Stomach smooth muscle (tissue), 2 donors: ENCODE data around the gene MRPL24.

ENCODE experiments used
- H3K27ac ChIP-seq: one replicate; pipeline ENCODE4 v1.7.0; 2013; ENCODE audit warnings: mild to moderate bottlenecking, low read length, inconsistent platforms
- H3K27me3 ChIP-seq, 2 donors: one replicate each; pipeline ENCODE4 v1.7.0; 2013; ENCODE audit warnings: low read length in 2 of 2; ENCODE audit not compliant: insufficient read depth in 2 of 2, control insufficient read depth in 1 of 2
- H3K36me3 ChIP-seq, 2 donors: one replicate each; pipeline ENCODE4 v1.7.0; 2013; ENCODE audit warnings: low read length in 2 of 2; ENCODE audit not compliant: control insufficient read depth in 2 of 2, insufficient read depth in 2 of 2
- H3K4me1 ChIP-seq: one replicate; pipeline ENCODE4 v1.7.0; 2013; ENCODE audit warnings: low read length; ENCODE audit not compliant: control insufficient read depth, insufficient read depth
- H3K4me3 ChIP-seq, 2 donors: one replicate each; pipeline ENCODE4 v1.7.0; 2013; ENCODE audit warnings: low read length in 2 of 2
- H3K9ac ChIP-seq, 2 donors: one replicate each; pipeline ENCODE4 v1.7.0; 2013; ENCODE audit warnings: low read length in 2 of 2, mild to moderate bottlenecking in 1 of 2
- H3K9me3 ChIP-seq, 2 donors: one replicate each; pipeline ENCODE4 v1.7.0; 2013; ENCODE audit warnings: low read length in 2 of 2; ENCODE audit not compliant: control insufficient read depth in 2 of 2
- donor health status: healthy.
- donor health status: Pancreatic carcinoma.

Gene MRPL24

DNA sequence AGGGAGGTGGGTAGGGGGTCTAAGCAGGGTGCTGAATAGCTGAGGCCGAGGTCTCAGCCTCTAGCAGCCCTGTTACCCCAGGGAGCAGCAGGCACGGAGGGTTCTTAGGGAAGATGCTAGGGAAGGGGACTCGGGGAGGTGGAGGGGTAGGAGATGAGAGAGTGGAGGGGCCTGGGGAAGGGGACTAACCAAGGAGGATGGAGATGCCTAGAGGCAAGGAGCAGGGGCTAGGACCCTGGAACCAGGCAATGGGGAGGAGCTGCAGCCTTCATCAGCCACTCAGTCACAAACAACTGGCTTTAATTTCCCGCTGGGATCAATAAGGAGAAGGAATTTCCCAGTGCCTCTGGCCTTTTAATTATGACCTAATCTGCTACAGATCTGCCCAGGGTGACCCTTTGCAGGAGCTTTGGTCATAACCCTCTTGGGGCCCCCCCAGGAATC, 32.6 kb downstream of the MRPL24 start:
- H3K36me3 ChIP-seq: no peaks in the 10 kb centered on the region
- H3K4me3 ChIP-seq: no peak overlapping the region
- H3K9me3 ChIP-seq: no peaks in the 10 kb centered on the region
- H3K27ac ChIP-seq: no peak overlapping the region
- H3K9ac ChIP-seq: no peak overlapping the region
- peaks cover 0 to under 1% of the 10 kb centered on the region in 2 donors for H3K27me3 ChIP-seq
- H3K4me1 ChIP-seq: peaks cover 57% of the 10 kb centered on the region

GRCh38 chr1:156707417-156708217, 33.3 kb downstream of the MRPL24 start:
- Histone ChIP-seq H3K9me3 (no peaks in the 10 kb centered on the region), H3K4me1 (peaks cover 57% of the 10 kb centered on the region), H3K9ac (no peak overlapping the region), H3K27ac (no peak overlapping the region), H3K27me3 (peaks cover 0 to 3% of the 10 kb centered on the region in 2 donors), H3K4me3 (no peak overlapping the region), H3K36me3 (no peaks in the 10 kb centered on the region)

- Histone ChIP-seq H3K9ac (peak overlapping the region; percentile 71 to 76), H3K4me3 (peak overlapping the region; percentile 63 to 74), H3K4me1 (peaks cover 57% of the 10 kb centered on the region), H3K27ac (peak overlapping the region; percentile 67), H3K36me3 (no peaks in the 10 kb centered on the region), H3K9me3 (no peaks in the 10 kb centered on the region), H3K27me3 (peaks cover 0 to 3% of the 10 kb centered on the region in 2 donors)
Observed at GRCh38 chr1:156706657-156707416, 34.1 kb downstream of the MRPL24 start.

- H3K9ac ChIP-seq: peak overlapping the region; percentile 71 to 76
- peak overlapping the region; percentile 63 to 74 for H3K4me3 ChIP-seq
- no peaks in the 10 kb centered on the region for H3K9me3 ChIP-seq
- H3K4me1 ChIP-seq: peaks cover 57% of the 10 kb centered on the region
- no peaks in the 10 kb centered on the region for H3K36me3 ChIP-seq
- peak overlapping the region; percentile 67 for H3K27ac ChIP-seq
- peaks cover 0 to 9% of the 10 kb centered on the region in 2 donors for H3K27me3 ChIP-seq
Observed at GRCh38 chr1:156705918-156706656, 34.8 kb downstream of the MRPL24 start.

- Histone ChIP-seq H3K4me1 (peaks cover 52% of the 10 kb centered on the region), H3K9ac (peak within 1 kb of the TSS; percentile 71 to 76), H3K4me3 (peak within 1 kb of the TSS; percentile 63 to 74), H3K9me3 (no peaks in the 10 kb centered on the region), H3K27me3 (peaks cover 0 to 12% of the 10 kb centered on the region in 2 donors), H3K27ac (peak within 1 kb of the TSS; percentile 67), H3K36me3 (no peaks in the 10 kb centered on the region)
Observed at GRCh38 chr1:156705321-156705917, 35.5 kb downstream of the MRPL24 start, which contains the start of gene CRABP2. TSS of gene CRABP2 (minus strand) at chr1:156705583. CDS start at chr1:156705446, 137 bp downstream.

DNA sequence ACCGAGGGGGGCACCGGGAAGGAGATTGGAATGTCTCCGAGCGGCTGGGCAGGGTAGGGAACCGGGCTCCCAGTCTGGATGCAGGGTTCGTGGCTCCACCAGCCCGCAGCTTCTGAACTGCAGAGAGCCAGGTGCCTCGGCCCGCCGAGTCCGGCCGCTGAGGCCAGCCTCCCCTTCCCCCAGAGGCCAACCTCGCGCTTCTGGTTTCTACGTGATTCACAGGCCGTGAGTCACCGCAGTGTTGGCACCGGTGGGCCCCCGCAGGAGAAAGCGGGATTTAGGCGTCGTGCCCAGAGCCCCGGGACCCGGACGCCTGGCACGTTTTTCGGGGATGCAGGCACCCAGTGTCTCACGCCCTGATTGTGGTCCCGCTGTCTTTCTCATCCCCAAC, 36.0 kb downstream of the MRPL24 start:
- no peak overlapping the region for H3K27ac ChIP-seq

GRCh38 chr1:156704166-156704711, 36.6 kb downstream of the MRPL24 start:
- Histone ChIP-seq H3K4me3 (peak overlapping the region in 1 of 2 donors; percentile 74), H3K9ac (no peak overlapping the region), H3K27ac (no peak overlapping the region), H3K9me3 (no peaks in the 10 kb centered on the region), H3K4me1 (peaks cover 41% of the 10 kb centered on the region), H3K36me3 (no peaks in the 10 kb centered on the region), H3K27me3 (peaks cover under 1 to 14% of the 10 kb centered on the region in 2 donors)

More for the DNA sequence above, 36.0 kb downstream of the MRPL24 start:
- no peaks in the 10 kb centered on the region for H3K36me3 ChIP-seq
- peaks cover 0 to 14% of the 10 kb centered on the region in 2 donors for H3K27me3 ChIP-seq
- peaks cover 48% of the 10 kb centered on the region for H3K4me1 ChIP-seq
- H3K9me3 ChIP-seq: no peaks in the 10 kb centered on the region
- H3K9ac ChIP-seq: peak overlapping the region; percentile 36 to 76
- peak overlapping the region; percentile 63 to 74 for H3K4me3 ChIP-seq

- Histone ChIP-seq H3K4me3 (no peak overlapping the region), H3K27me3 (peaks cover 3 to 14% of the 10 kb centered on the region in 2 donors), H3K9me3 (no peaks in the 10 kb centered on the region), H3K9ac (no peak overlapping the region), H3K27ac (no peak overlapping the region), H3K4me1 (peaks cover 37% of the 10 kb centered on the region), H3K36me3 (no peaks in the 10 kb centered on the region)
Observed at GRCh38 chr1:156703741-156704140, 37.1 kb downstream of the MRPL24 start.

GRCh38 chr1:156703336-156703735, 37.6 kb downstream of the MRPL24 start:
- no peaks in the 10 kb centered on the region for H3K36me3 ChIP-seq
- no peak overlapping the region for H3K9ac ChIP-seq
- H3K4me3 ChIP-seq: no peak overlapping the region
- H3K27ac ChIP-seq: no peak overlapping the region
- H3K9me3 ChIP-seq: no peaks in the 10 kb centered on the region
- peaks cover 3 to 14% of the 10 kb centered on the region in 2 donors for H3K27me3 ChIP-seq
- peaks cover 34% of the 10 kb centered on the region for H3K4me1 ChIP-seq
